HG03103 (cell line): ENCODE results near the gene RGS14.
"Not testable (repeated sequence)": the region's sequence is repeated elsewhere in the genome, so short reads cannot be mapped to it uniquely, and the experiment has no call there.

Source experiments
- ATAC-seq: cut with Tn5 transposase; IDR thresholded peaks from one replicate; pipeline ENCODE4 v1.9.1; 2021; ENCODE audit warnings: low read depth; ENCODE audit not compliant: unreplicated experiment

The RGS14 gene

DNA sequence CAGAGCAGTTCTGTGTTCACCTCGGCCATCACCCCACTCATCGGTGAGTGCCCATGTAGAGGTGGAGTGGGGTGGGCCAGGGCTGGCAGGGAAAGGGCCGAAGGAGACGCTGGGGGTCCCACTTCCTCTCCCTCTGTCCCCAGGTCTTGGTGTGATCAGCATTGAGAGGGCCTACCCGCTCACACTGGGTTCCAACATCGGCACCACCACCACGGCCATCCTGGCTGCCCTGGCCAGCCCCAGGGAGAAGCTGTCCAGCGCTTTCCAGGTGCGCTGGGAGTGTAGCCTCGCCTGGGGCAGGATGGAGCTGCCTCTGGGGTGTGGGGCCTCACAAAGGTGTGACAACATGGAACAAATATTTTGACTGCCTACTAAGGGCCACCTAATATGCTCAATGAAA lies 39.1 kb downstream of the RGS14 start:
- ATAC-seq, result no peak

DNA sequence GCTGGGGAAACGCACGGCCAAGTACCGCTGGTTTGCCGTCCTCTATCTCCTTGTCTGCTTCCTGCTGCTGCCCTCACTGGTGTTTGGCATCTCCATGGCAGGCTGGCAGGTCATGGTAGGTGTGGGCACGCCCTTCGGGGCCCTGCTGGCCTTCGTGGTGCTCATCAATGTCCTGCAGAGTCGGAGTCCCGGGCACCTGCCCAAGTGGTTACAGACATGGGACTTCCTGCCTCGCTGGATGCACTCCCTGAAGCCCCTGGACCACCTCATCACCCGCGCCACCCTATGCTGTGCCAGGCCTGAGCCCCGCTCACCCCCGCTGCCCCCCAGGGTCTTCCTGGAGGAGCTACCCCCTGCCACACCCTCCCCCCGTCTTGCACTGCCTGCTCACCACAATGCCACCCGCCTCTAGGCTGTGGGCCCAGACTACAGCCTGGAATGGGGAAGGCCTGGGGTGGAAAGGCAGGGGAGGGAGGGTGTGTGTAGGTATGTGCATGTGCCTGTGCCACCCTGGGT lies 40.2 kb downstream of the RGS14 start:
- ATAC-seq, result no peak

DNA sequence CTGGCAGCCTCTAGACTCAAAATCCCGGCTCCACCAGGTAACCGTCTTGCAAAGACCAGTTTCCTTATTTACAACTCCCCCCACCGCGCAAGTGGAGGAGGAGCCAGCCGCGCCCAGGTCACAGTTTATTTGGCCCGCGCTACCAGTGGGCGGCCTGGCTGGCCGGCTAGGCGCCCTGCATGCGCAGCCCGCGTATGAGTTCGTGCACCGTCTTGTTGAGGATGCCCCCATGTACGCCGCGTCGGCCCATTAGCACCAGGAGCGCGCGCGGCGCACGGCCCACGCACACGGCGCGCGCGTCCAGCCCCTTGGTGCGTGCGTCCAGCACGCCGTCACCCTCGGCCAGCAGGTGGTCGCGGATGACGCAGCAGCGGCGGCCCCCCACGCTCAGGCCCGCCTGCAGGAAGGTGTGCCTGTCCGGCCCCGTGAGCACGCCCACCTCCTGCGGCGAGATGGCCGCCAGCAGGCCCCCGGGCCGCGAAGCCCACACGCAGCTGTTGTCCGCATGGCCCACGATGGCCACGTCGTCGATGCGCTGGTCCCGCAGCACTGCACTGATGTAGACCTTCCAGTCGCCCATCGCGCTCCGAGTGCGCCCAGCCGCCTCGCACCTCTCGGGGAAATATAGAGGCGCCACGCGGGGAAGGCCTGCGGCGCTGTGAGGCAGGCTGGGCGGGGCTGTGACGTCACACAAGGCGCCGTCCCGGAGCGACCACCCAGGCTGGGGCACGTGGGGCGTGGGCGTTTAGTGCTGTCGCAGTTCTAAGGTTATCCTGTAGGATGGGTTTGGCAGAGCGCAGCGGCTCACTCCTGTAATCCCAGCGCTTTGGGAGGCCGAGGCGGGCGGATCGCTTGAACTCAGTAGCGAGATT lies 42.5 kb downstream of the RGS14 start, which contains the start of gene PFN3:
TSS of gene PFN3 (minus strand) at position 665 of the 872 bp plus-strand sequence. CDS start at position 580, 85 bp downstream.
- no peak for ATAC-seq

DNA sequence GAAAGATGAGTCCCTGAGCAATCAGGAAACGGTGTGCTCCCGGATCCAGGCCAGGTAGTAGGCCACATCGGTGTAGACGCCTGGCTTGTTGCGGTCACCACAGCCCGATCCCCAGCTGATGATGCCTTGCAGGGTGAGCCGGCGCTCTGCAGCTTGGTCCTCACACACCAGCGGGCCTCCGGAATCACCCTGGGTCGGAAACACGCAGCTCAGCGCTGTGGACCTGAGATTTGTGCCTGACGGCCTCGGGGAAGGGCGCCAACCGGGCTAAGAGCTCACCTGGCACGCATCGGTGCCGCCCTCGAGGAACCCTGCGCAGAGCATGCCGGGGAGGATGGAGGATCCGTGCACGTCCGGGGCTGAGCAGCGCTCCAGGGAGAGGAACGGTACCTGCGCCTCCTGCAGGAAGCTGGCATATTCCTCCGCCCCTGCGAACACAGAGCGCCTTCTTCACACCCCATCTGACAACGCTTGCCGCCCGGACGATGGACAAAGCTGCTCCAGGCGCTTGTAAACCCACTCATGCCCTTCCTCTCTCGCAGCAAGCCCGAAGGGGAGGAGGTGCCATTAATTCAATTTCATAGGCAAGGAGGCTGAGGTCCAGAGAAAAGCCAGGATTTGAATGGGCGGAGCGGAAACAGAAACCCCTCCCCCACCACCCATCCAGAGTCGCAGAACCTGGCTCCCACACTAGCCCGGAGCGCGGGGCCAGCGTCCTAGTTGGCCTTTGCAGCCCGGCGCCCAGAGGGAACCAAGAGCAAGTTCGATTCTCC lies 44.7 kb downstream of the RGS14 start:
- no peak for ATAC-seq

DNA sequence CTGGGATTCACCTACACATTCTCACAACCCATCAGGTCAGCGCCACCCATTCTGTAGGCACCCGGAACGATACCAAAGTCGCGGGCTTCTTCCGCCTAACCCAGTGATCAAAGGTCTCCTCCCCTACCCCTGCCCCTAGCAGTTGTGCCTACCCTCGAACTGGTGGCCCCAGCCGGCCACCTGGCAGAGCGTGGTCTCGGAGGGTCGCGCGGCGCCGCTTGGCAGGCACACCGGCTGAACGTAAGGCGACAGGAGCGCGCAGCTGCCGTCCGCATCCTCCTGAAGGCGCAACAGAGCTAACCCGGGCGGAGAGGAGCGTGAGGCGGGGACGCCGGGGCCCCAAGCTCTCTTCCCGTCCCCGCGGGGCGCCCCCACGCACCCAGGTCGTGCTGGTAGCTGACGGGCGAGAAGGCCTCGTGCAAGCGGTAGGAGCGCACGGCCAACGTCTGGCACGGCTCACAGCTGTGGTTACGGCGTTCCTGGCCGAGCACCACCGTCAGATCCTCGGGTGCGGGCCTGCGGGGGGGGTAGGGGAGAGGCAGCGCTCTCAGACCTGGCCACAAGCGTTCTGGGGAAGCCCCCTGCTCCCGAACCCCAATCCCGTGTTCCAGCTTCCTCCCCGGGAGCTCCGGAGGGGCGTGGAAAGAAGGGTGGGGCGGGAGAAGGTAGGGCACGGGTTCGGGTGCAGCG lies 45.5 kb downstream of the RGS14 start:
- ATAC-seq, result no peak

GRCh38 chr5:177403792-177404640 lies 46.3 kb downstream of the RGS14 start:
- peak; percentile 70 for ATAC-seq

DNA sequence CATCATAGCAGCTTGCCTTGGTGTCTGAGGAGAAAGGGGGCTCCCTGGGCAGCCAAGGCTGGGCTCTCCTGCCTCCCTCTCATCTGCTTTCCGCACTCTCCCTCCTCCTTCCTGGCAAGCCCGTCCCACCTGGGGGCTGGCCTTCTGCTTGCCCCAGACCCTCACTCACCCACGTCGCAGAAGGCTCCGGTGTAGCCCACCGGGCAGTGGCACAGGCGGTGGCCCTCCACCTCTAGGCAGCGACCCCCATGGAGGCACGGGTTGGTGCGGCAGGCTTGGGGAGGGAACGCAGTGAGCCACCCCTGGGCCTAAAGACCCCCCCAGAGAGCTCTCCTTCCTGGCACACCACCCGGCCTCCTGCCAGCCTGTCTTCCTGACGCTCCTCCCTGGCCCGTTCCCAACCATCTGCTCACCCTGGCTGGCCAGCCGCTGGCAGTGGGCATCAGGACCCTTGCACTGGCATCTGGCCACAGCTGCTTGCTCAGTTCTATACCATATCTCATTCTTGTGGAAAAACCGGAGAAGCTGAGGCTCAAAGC lies 47.0 kb downstream of the RGS14 start:
- no peak for ATAC-seq

GRCh38 chr5:177405312-177405711 lies 47.6 kb downstream of the RGS14 start:
- no peak for ATAC-seq

- ATAC-seq, result no peak
Observed at GRCh38 chr5:177405805-177406204, 48.1 kb downstream of the RGS14 start.

GRCh38 chr5:177409043-177409801 lies 51.5 kb downstream of the RGS14 start, which contains the start of gene F12:
Gene F12, minus strand, starts transcription at chr5:177409564. Its CDS starts 37 bp downstream, at chr5:177409527.
- no peak for ATAC-seq

- no peak for ATAC-seq
Observed at GRCh38 chr5:177410575-177410974, 52.9 kb downstream of the RGS14 start.

DNA sequence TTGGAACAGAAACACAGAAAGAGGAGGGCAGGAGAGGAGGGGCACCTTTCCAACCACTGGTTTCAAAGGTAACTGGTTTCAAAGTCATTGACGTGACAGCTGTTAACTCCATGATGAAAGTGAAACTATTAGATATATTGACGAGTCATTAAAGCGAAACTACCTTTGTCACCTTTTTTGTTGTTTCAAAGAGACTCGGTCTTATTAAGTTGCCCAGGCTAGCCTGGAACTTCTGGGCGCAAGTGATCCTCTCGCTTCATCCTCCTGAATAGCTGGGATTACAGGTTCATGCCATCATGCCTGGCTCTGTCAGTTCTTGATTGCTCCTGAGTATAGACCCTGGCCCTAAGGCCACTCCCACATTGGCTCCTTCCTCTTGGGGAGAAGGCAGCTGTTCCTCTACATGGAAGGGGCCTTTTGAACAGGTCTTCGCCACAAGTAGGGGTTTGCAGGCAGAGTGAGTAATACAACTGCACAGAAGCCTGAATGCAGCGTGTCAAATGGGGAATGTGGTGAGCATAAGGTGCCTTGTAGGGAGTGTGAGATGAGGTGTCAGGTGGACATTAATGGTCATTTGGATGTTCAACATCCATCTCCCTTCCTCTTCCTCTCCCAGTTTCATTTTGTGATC lies 55.0 kb downstream of the RGS14 start:
- peak; percentile 65 for ATAC-seq

DNA sequence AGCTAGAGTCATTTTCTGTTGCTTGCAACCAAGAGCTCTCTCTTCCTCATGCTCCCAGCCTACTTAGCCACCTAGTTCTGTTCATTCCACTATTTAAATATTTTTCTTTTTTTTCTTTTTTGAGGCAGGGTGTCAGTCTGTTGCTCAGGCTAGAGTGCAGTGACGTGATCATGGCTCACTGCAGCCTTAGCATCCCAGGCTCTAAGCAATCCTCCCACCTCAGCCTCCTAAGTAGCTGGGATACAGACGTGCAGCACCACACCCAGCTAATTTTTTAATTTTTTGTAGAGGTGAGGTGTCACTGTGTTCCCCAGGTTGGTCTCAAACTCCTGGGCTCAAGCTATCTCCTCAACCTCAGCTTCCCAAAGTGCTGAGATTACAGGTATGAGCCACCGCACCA lies 56.8 kb downstream of the RGS14 start:
- ATAC-seq, result no peak

GRCh38 chr5:177417081-177417480 lies 59.4 kb downstream of the RGS14 start:
- ATAC-seq, result not testable (repeated sequence)

DNA sequence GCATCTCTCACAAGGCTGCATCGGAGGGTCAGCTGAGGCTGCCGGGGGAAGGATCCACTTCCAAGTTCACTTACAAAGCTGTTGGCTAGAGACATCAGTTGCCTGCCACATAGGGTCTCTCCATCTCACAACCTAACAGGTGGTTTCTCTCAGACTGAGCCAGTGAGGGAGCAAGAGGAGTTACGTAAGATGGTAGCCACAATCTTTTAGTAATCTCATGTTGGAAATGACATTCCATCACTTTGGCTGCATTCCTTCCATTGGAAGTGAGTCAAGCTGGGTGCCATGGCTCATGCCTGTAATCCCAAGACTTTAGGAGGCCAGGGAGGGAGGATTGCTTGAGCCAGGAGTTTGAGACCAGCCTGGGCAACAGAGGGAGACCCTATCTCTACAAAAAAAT lies 61.3 kb downstream of the RGS14 start:
- no peak for ATAC-seq

GRCh38 chr5:177420472-177420871 lies 62.7 kb downstream of the RGS14 start:
- ATAC-seq, result not testable (repeated sequence)

DNA sequence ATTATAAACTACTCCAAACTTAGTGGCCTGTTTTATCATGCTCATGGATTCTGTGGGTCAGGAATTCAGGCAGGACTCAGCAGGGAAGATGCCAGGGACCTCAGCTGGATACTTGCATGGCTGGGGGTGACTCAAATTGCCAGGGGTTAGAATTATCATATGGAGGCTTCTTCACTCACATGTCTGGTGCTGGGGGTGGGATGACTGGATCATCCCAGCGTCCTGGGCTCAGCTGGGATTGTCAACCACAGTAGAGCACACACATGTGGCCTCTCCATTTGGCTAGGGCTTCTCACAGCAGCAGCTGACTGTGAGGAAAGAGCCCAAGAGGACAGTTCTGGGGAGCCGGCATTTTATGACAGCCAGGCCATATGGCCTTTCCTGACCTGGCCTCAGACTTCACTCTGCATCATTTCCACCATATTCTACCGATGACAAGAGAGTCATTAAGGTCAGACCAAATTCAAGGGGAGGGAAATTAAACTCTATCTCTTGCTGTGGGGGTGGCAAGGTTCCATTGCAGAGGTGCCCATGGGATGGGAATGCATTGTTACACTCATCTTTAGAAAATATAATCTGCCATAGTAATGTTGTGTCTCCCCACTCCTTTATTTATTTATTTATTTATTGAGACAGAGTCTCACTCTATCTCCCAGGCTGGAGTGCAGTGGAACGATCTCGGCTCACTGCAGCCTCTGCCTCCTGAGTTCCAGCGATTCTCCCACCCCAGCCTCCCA lies 63.5 kb downstream of the RGS14 start:
- ATAC-seq, result no peak
